ENCODE data around the gene RNF150. TPM values are rescaled to one million over a fixed set of nuclear protein-coding genes. Genes with fewer than 3 reads are reported as not detected.

Gene RNF150
- total and polyA plus RNA-seq, 2 of the 8 experiments (the other 6 are each of a cell fraction or from before 2014, with no cell fraction given) = 3.4 to 4.8 TPM

DNA sequence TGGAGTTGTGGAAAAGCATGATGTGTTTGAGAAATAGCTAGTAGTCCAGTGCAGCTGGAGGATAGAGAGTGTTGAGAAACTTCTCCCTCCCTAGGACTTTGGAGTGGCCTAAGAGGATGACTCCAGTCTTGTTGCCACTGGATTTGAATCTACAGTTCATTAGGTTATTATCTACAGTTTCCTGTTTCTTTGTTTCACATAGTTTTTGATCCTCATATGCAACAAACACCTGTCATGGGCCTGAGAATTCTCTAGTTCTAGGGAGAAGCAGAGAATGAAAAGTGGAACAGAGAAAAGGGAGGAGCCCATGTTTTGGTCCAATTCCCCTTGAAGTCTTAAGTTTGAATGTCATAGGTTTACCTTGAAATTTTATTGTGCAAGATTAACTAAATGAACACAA lies 303.4 kb downstream of the RNF150 start:
- no peak for FAIRE-seq
- no peaks in the 10 kb centered on the region for H3K79me1 ChIP-seq (ENCODE audit: low read depth, low read length)
- ChIA-PET POLR2A (ENCODE audit: partially characterized antibody) (no interaction called here), CTCF (ENCODE audit: partially characterized antibody) (no interaction called here)
- no peak overlapping the region for H2AK5ac ChIP-seq (ENCODE audit: low read depth, low read length)
- H3K27me3 ChIP-seq (replicated peaks in 1 of 4; ENCODE audit: control insufficient read depth in 3 of 4, extremely low read depth in 1 of 4, insufficient read depth in 3 of 4, low read length in 3 of 4) = no peaks in the 10 kb centered on the region
- H2BK15ac ChIP-seq (ENCODE audit: low read length) = no peak overlapping the region
- TF ChIP-seq CHD1 (IDR thresholded peaks at IDR 0.05; ENCODE audit: low read depth, low read length) (no peak), TEAD4 (IDR thresholded peaks at IDR 0.05; ENCODE audit: low read depth, low read length) (no peak), GABPA (IDR thresholded peaks at IDR 0.05; ENCODE audit: borderline replicate concordance, insufficient read depth, low read length) (no peak), TAF7 (optimal IDR thresholded peaks at IDR 0.05; ENCODE audit: borderline replicate concordance, low read depth, low read length) (no peak), CEBPB (IDR thresholded peaks at IDR 0.05; ENCODE audit: low read depth, low read length) (no peak)
- no peak overlapping the region for H2AFZ ChIP-seq (ENCODE audit: low read length)
- no peak overlapping the region for H3K9ac ChIP-seq (replicated peaks in 1 of 4; ENCODE audit: extremely low read depth in 1 of 4, low read depth in 3 of 4, low read length in 3 of 4)
- no peaks in the 10 kb centered on the region; a peak in 1 of 8 replicates for H3K36me3 ChIP-seq (ENCODE audit: control insufficient read depth in 2 of 4, insufficient read depth in 4 of 4, low read length in 3 of 4)
- H3K9me3 ChIP-seq (ENCODE audit: insufficient read depth in 2 of 2, low read depth in 1 of 2, low read length in 1 of 2) = peaks cover 0 to 5% of the 10 kb centered on the region in 2 experiments; a peak in 1 of 4 replicates
- no peak overlapping the region for H3K14ac ChIP-seq (ENCODE audit: insufficient read length)
- no peak overlapping the region for H3K27ac ChIP-seq (ENCODE audit: low read depth, low read length)
- no peak overlapping the region for H2BK120ac ChIP-seq (replicated peaks; ENCODE audit: low read depth, low read length)
- no peaks in the 10 kb centered on the region for H3K4me1 ChIP-seq (replicated peaks in 1 of 4; ENCODE audit: control insufficient read depth in 3 of 4, insufficient read depth in 4 of 4, low read length in 3 of 4)
- no peak overlapping the region for H3K23ac ChIP-seq (ENCODE audit: insufficient read length)
- H4K8ac ChIP-seq (ENCODE audit: extremely low read depth, insufficient read depth, low read length) = no peak overlapping the region
- no peaks in the 10 kb centered on the region for H3K79me2 ChIP-seq (ENCODE audit: control insufficient read depth in 1 of 2, insufficient read depth in 2 of 2, low read length in 2 of 2)
- no peak for DNase-seq (ENCODE audit: low read depth in 1 of 2, low spot score in 2 of 2)
- H4K20me1 ChIP-seq (replicated peaks in 1 of 2; ENCODE audit: control insufficient read depth in 1 of 2, insufficient read depth in 2 of 2, low read length in 2 of 2) = no peaks in the 10 kb centered on the region
- H4K5ac ChIP-seq (ENCODE audit: insufficient read length, low read depth, low read length) = no peak overlapping the region
- no peak overlapping the region for H2BK20ac ChIP-seq (ENCODE audit: low read length)
- H3K18ac ChIP-seq (ENCODE audit: extremely low read depth, low read length) = no peak overlapping the region
- no peaks in the 10 kb centered on the region for H3K23me2 ChIP-seq (ENCODE audit: low read depth, low read length)
- H3K4me2 ChIP-seq (ENCODE audit: insufficient read depth in 1 of 2, low read depth in 2 of 2, low read length in 2 of 2) = no peak overlapping the region
- no peak overlapping the region for H3K4ac ChIP-seq (replicated peaks; ENCODE audit: insufficient read length, low read depth, low read length)
- no peak overlapping the region for H2BK5ac ChIP-seq (ENCODE audit: low read depth, low read length)
- H3K56ac ChIP-seq (replicated peaks; ENCODE audit: insufficient read length, low read depth, low read length) = no peak overlapping the region
- no peak overlapping the region for H3K4me3 ChIP-seq (ENCODE audit: extremely low read depth in 1 of 4, insufficient read depth in 2 of 4, low read depth in 3 of 4, low read length in 4 of 4)
- H2BK12ac ChIP-seq (ENCODE audit: low read depth, low read length) = no peak overlapping the region
- H4K91ac ChIP-seq (replicated peaks; ENCODE audit: insufficient read length, low read length) = no peak overlapping the region

Data from H1 (cell line).